Measurements from ENCODE around the gene LY9. TPM values are rescaled to one million over a fixed set of nuclear protein-coding genes. Genes with fewer than 3 reads are reported as not detected.
"Not testable (repeated sequence)": the region's sequence is repeated elsewhere in the genome, so short reads cannot be mapped to it uniquely, and the experiment has no call there.

The LY9 gene
- total and polyA plus RNA-seq, 4 donors: 0.10 to 0.35 (median 0.15) TPM; not detected in 1

DNA sequence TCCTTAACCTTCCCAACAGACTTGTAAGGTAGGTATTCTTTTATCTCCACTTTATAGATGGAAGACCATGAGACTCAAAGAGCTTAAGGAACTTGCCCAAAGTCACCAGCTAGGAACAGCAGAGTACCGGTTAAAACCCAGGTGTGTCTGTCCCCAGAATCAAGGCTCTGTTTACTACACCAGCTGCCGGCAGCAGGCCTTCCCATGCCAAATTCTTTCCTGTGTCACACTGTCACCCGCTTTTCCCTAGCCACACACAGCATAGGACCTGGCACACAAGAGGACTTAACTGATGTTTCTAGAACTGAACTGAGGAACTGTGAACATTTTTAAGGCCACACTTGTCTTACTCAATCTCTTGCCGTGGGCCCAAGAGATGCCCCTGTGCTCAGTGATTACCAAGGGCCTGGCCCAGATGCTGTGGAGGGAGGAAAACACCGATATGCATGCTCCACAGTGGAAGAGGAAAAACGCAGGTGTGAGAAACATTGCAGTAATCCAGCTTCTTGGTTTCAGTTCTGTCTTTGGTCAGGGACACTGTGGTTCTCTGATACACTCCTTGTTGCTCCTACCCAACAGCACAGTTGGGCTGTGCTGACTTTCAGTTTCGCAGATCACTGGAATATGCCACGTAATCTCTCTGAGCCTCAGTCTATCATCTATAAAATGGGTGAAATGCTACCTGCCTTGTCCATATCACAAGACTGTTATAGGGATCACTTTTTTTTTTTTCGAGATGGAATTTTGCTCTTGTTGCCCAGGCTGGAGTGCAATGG lies 13.9 kb upstream of the LY9 start:
- Histone ChIP-seq H3K27me3 (ENCODE audit: control insufficient read depth, insufficient read depth, low read length) (no peaks in the 10 kb centered on the region), H3K27ac (ENCODE audit: low read depth, low read length) (no peak overlapping the region), H3K4me3 (ENCODE audit: low read depth, low read length) (no peak overlapping the region), H3K36me3 (ENCODE audit: control insufficient read depth, insufficient read depth, low read length) (no peaks in the 10 kb centered on the region), H3K9me3 (ENCODE audit: control insufficient read depth, insufficient read depth, low read length) (no peaks in the 10 kb centered on the region), H3K4me1 (ENCODE audit: control insufficient read depth, insufficient read depth, low read length) (no peaks in the 10 kb centered on the region)
- DNase-seq (ENCODE audit: low read depth in 4 of 6, low spot score in 6 of 6): no peak
- 85% methylated on average over 6 of the region's 9 CpGs for WGBS (ENCODE audit: insufficient coverage)

- H3K4me1 ChIP-seq (ENCODE audit: control insufficient read depth, insufficient read depth, low read length); H3K27ac ChIP-seq (ENCODE audit: low read depth, low read length); H3K4me3 ChIP-seq (ENCODE audit: low read depth, low read length); H3K9me3 ChIP-seq (ENCODE audit: control insufficient read depth, insufficient read depth, low read length); DNase-seq (ENCODE audit: low read depth in 4 of 6, low spot score in 6 of 6); H3K27me3 ChIP-seq (ENCODE audit: control insufficient read depth, insufficient read depth, low read length); H3K36me3 ChIP-seq (ENCODE audit: control insufficient read depth, insufficient read depth, low read length): not testable (repeated sequence)
- WGBS (ENCODE audit: insufficient coverage): 93% methylated on average over 16 of the region's 25 CpGs
Observed at GRCh38 chr1:160782988-160783765, 12.8 kb upstream of the LY9 start.

DNA sequence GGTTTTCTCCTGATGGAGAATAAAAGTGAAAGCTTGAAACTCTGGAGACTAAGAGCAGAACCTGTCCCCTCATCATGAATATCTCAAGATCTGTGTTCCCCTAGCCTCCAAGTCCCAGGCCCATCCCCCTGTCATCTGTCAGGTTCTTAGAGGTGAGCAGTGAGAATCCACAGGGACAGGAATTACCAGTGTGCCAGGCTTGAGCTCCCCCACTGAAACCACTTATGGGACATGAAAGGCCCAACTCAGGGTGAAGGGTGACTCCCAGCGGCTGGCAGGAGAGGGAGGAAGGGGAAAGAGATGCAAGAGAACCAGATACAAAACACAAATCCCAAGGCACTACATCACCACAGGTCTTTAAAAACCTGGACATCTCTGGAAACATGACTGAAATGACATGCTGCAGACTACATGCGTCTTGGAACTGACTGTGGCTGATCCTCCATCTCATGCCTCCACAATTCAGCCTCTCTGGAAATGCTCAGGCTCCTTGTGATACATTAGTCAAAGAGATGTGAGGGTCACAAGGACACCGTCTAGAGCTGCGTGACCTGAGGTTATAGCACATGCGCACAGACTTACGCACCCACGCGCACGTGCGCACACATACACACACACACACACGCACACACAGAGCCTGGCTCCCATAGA lies 6.8 kb upstream of the LY9 start:
- WGBS (ENCODE audit: insufficient coverage): 100% methylated on average over 2 of the region's 11 CpGs
- DNase-seq (ENCODE audit: low read depth in 4 of 6, low spot score in 6 of 6): no peak
- Histone ChIP-seq H3K36me3 (ENCODE audit: control insufficient read depth, insufficient read depth, low read length) (no peaks in the 10 kb centered on the region), H3K27ac (ENCODE audit: low read depth, low read length) (no peak overlapping the region), H3K4me1 (ENCODE audit: control insufficient read depth, insufficient read depth, low read length) (no peaks in the 10 kb centered on the region), H3K9me3 (ENCODE audit: control insufficient read depth, insufficient read depth, low read length) (no peaks in the 10 kb centered on the region), H3K27me3 (ENCODE audit: control insufficient read depth, insufficient read depth, low read length) (no peaks in the 10 kb centered on the region), H3K4me3 (ENCODE audit: low read depth, low read length) (no peak overlapping the region)

DNA sequence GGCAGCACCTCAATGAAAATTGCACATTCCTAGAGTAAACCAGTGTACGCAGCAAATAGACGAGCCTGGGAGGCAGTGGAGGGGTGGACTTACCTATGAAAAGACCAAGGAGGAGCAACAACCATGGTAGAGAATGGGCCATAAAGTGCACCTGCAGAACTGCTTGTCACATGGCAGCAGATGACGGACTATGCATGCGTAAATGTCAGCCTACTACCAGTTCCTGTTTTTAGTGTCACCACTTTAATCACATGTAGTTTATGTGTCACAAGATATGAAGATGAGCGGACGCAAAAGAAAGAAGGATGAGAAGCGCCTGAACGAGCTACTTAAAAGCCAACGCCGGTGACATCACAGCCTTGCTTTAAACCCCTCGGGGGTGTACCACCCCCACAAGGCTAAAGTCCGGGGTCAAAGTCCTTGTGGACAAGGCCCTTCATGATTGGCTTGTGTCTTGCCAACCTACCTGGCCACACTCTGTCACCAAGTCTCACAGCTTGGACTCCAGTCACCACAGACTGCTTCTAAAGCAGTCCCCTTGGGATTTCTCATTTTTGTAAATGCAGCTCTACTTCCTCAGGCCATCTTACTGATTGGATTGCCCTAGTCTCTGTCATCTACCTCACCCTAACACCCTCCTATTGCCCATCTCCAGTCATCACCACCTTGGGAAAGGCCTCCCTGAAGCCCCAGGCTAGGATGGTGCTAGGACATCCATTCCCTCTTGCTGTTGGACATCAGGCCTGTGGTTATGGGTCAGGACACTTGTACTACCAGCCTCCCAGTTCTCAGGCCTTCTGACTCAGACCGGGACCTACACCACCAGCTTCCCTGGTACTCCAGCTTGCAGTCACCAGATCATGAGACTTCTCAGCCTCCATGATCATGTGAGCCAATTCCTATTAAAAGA lies 6.0 kb upstream of the LY9 start:
- no peaks in the 10 kb centered on the region for H3K27me3 ChIP-seq (ENCODE audit: control insufficient read depth, insufficient read depth, low read length)
- DNase-seq (ENCODE audit: low read depth in 4 of 6, low spot score in 6 of 6): no peak
- 93% methylated on average over 10 of the region's 13 CpGs for WGBS (ENCODE audit: insufficient coverage)
- H3K4me3 ChIP-seq (ENCODE audit: low read depth, low read length): no peak overlapping the region
- H3K36me3 ChIP-seq (ENCODE audit: control insufficient read depth, insufficient read depth, low read length): no peaks in the 10 kb centered on the region
- no peaks in the 10 kb centered on the region for H3K4me1 ChIP-seq (ENCODE audit: control insufficient read depth, insufficient read depth, low read length)
- H3K9me3 ChIP-seq (ENCODE audit: control insufficient read depth, insufficient read depth, low read length): no peaks in the 10 kb centered on the region
- no peak overlapping the region for H3K27ac ChIP-seq (ENCODE audit: low read depth, low read length)

GRCh38 chr1:160794376-160794775 lies 1.6 kb upstream of the LY9 start:
- DNase-seq (ENCODE audit: low read depth in 4 of 6, low spot score in 6 of 6): no peak
- Histone ChIP-seq H3K4me1 (ENCODE audit: control insufficient read depth, insufficient read depth, low read length) (no peaks in the 10 kb centered on the region), H3K4me3 (ENCODE audit: low read depth, low read length) (no peak overlapping the region), H3K27ac (ENCODE audit: low read depth, low read length) (no peak overlapping the region), H3K9me3 (ENCODE audit: control insufficient read depth, insufficient read depth, low read length) (no peaks in the 10 kb centered on the region), H3K27me3 (ENCODE audit: control insufficient read depth, insufficient read depth, low read length) (no peaks in the 10 kb centered on the region), H3K36me3 (ENCODE audit: control insufficient read depth, insufficient read depth, low read length) (no peaks in the 10 kb centered on the region)
- 52% methylated on average over 3 of the region's 3 CpGs for WGBS (ENCODE audit: insufficient coverage)

GRCh38 chr1:160797271-160797709 lies 1.3 kb downstream of the LY9 start:
- Histone ChIP-seq H3K27me3 (ENCODE audit: control insufficient read depth, insufficient read depth, low read length) (no peaks in the 10 kb centered on the region), H3K9me3 (ENCODE audit: control insufficient read depth, insufficient read depth, low read length) (no peaks in the 10 kb centered on the region), H3K36me3 (ENCODE audit: control insufficient read depth, insufficient read depth, low read length) (no peaks in the 10 kb centered on the region), H3K4me1 (ENCODE audit: control insufficient read depth, insufficient read depth, low read length) (no peaks in the 10 kb centered on the region), H3K4me3 (ENCODE audit: low read depth, low read length) (no peak overlapping the region), H3K27ac (ENCODE audit: low read depth, low read length) (no peak overlapping the region)
- no peak for DNase-seq (ENCODE audit: low read depth in 4 of 6, low spot score in 6 of 6)
- 91% methylated on average over 1 of the region's 3 CpGs for WGBS (ENCODE audit: insufficient coverage)

- no peaks in the 10 kb centered on the region for H3K36me3 ChIP-seq (ENCODE audit: control insufficient read depth, insufficient read depth, low read length)
- H3K4me3 ChIP-seq (ENCODE audit: low read depth, low read length): no peak overlapping the region
- H3K27me3 ChIP-seq (ENCODE audit: control insufficient read depth, insufficient read depth, low read length): no peaks in the 10 kb centered on the region
- DNase-seq (ENCODE audit: low read depth in 4 of 6, low spot score in 6 of 6): no peak
- 43% methylated on average over 2 of the region's 4 CpGs for WGBS (ENCODE audit: insufficient coverage)
- no peaks in the 10 kb centered on the region for H3K4me1 ChIP-seq (ENCODE audit: control insufficient read depth, insufficient read depth, low read length)
- H3K9me3 ChIP-seq (ENCODE audit: control insufficient read depth, insufficient read depth, low read length): no peaks in the 10 kb centered on the region
- H3K27ac ChIP-seq (ENCODE audit: low read depth, low read length): no peak overlapping the region
Observed at GRCh38 chr1:160797861-160798273, 1.9 kb downstream of the LY9 start.

DNA sequence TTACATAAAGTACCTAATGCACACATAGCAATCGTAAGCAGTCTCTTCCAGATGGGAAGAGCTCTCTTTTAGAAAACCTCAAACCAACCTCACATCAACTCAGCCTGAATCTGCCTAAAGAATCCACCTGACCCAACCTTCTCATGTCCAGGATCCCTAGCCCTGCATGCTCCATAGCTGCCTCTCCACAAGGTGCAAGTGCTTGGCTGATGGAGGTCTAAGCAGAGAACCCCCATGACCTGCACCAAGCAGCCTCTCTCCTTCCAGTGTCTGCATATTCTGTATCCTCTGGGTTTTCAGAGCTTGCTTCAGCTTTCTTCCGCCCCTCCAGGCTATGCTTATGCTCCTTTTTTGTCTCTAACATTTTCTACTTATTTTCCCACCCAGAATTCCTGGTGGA lies 2.5 kb downstream of the LY9 start:
- no peak overlapping the region for H3K27ac ChIP-seq (ENCODE audit: low read depth, low read length)
- H3K36me3 ChIP-seq (ENCODE audit: control insufficient read depth, insufficient read depth, low read length): no peaks in the 10 kb centered on the region
- no peaks in the 10 kb centered on the region for H3K27me3 ChIP-seq (ENCODE audit: control insufficient read depth, insufficient read depth, low read length)
- no peak for DNase-seq (ENCODE audit: low read depth in 4 of 6, low spot score in 6 of 6)
- WGBS (ENCODE audit: insufficient coverage): 83% methylated on average over 2 of the region's 2 CpGs
- no peaks in the 10 kb centered on the region for H3K4me1 ChIP-seq (ENCODE audit: control insufficient read depth, insufficient read depth, low read length)
- H3K9me3 ChIP-seq (ENCODE audit: control insufficient read depth, insufficient read depth, low read length): no peaks in the 10 kb centered on the region
- H3K4me3 ChIP-seq (ENCODE audit: low read depth, low read length): no peak overlapping the region

- Histone ChIP-seq H3K27ac (ENCODE audit: low read depth, low read length) (no peak overlapping the region), H3K4me1 (ENCODE audit: control insufficient read depth, insufficient read depth, low read length) (no peaks in the 10 kb centered on the region), H3K9me3 (ENCODE audit: control insufficient read depth, insufficient read depth, low read length) (no peaks in the 10 kb centered on the region), H3K36me3 (ENCODE audit: control insufficient read depth, insufficient read depth, low read length) (no peaks in the 10 kb centered on the region), H3K27me3 (ENCODE audit: control insufficient read depth, insufficient read depth, low read length) (no peaks in the 10 kb centered on the region), H3K4me3 (ENCODE audit: low read depth, low read length) (no peak overlapping the region)
- WGBS (ENCODE audit: insufficient coverage): 98% methylated on average over 5 of the region's 5 CpGs
- no peak for DNase-seq (ENCODE audit: low read depth in 4 of 6, low spot score in 6 of 6)
Observed at GRCh38 chr1:160799641-160800040, 3.7 kb downstream of the LY9 start.

All from spinal cord (tissue), 10 donors.